Activated CD4-positive, alpha-beta T cell treated with anti-CD3 and anti-CD28 coated beads for 36 hours (primary cell): ENCODE data around the gene SERTM1. TPM values are rescaled to one million over a fixed set of nuclear protein-coding genes. Genes with fewer than 3 reads are reported as not detected.
A peak's percentile ranks its signal among the peaks of the same experiment; 100 is the strongest.

Source experiments
- ATAC-seq: fragments of 200-7000 bp; cut with Tn5 transposase; one replicate; pipeline ENCODE4 v1.10.0; 2021; ENCODE audit warnings: mild to moderate bottlenecking, moderate library complexity
- CTCF ChIA-PET: fragments of 350-600 bp; sonication (Branson Sonifier 250); formaldehyde crosslinking; loops from one replicate; lab custom pipeline; 2021; ENCODE audit warnings: antibody characterized with exemption; lab: Charles Lee
- POLR2A ChIA-PET: fragments of 350-600 bp; sonication (Branson Sonifier 250); formaldehyde crosslinking; loops from one replicate; lab custom pipeline; 2021; ENCODE audit warnings: antibody characterized with exemption, inconsistent platforms; lab: Charles Lee
- DNase-seq: peaks from one replicate; pipeline ENCODE4 v3.0.0-alpha.2; 2020
- H3K27ac Mint-ChIP-seq: one replicate; pipeline ENCODE4 v1.8.0; 2021; ENCODE audit warnings: mixed read lengths
- H3K27me3 Mint-ChIP-seq: one replicate; pipeline ENCODE4 v1.8.0; 2021; ENCODE audit warnings: mixed read lengths
- H3K36me3 Mint-ChIP-seq: one replicate; pipeline ENCODE4 v1.8.0; 2021; ENCODE audit warnings: low read depth, mixed read lengths
- H3K4me1 Mint-ChIP-seq: one replicate; pipeline ENCODE4 v1.8.0; 2021; ENCODE audit warnings: mixed read lengths
- H3K4me3 Mint-ChIP-seq: one replicate; pipeline ENCODE4 v1.8.0; 2021; ENCODE audit warnings: mild to moderate bottlenecking, moderate library complexity, mixed read lengths
- H3K9me3 Mint-ChIP-seq: one replicate; pipeline ENCODE4 v1.8.0; 2021; ENCODE audit warnings: low read depth, mixed read lengths
- intact Hi-C, 2 experiments: fragments of 100-400 bp; cut with DNase I in 1 of 2; cut with micrococcal nuclease in 1 of 2; formaldehyde crosslinking; loops; one replicate each; pipeline versions ENCODE4 v1.14.2 to v1.15.1; 2022 to 2024; cut with DNase I, micrococcal nuclease
- total RNA-seq, 2 experiments: library from RNA; stranded (reverse); gene quantifications; one replicate each; pipeline ENCODE4 v1.2.3, GENCODE V29; 2021

Gene SERTM1
- total RNA-seq, 2 experiments from 2014 or later, result not detected

DNA sequence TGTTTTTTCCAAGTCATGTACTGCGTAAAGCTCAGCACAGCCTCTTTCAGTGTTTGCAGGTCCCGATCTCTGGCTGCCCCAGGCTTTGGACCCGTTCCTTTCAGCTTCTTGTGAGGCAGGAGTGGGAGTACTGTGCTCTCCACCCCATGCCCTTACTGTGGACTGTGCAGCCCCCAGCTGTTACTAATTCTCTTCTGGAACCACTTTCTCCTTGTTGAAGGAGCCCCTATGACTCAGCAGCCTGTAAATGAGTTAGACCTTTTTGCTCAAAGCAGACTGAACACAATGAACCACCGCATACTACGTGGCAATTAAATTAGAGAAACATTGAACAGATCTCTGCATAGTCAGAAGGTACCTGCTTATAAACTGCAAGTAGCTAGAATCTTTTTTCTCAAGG, 39.0 kb downstream of the SERTM1 start:
- CTCF ChIA-PET, result interaction anchor here (3.4 kb wide), 1 partner anchor 22 kb away, joined by 12 read pairs; no protein-coding TSS in a partner anchor

DNA sequence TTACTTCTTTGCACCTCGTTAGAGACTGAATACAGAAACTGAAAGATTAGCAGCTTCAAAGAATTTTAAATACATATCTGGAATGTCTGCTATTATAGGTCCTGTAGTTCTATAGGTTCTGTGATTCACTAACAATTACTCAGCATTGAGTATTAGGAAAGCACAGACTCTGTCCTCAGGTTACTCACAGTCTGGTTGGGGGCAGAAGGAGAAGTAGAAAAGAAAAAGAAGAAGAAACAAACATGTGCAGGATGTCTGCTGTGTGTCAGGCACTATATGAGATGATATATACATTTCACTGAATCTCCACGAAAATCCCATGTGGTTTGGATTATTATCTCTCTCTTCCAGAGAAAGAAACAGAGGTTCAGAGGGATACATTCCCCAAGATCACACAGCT, 40.1 kb downstream of the SERTM1 start:
- POLR2A ChIA-PET, result no interaction called here
- ATAC-seq (no peak), DNase-seq (no peak)
- H3K27ac Mint-ChIP-seq, result no peak overlapping the region
- intact Hi-C loops, result no loop called here
- H3K36me3 Mint-ChIP-seq, result no peaks in the 10 kb centered on the region
- no peaks in the 10 kb centered on the region for H3K4me1 Mint-ChIP-seq
- H3K4me3 Mint-ChIP-seq, result no peak overlapping the region
- H3K9me3 Mint-ChIP-seq, result no peaks in the 10 kb centered on the region
- CTCF ChIA-PET, result interaction anchor here (3.4 kb wide), 1 partner anchor 21 kb away, joined by 12 read pairs; no protein-coding TSS in a partner anchor
- peaks cover 25% of the 10 kb centered on the region for H3K27me3 Mint-ChIP-seq

More for the DNA sequence above, 39.0 kb downstream of the SERTM1 start:
- Mint-ChIP-seq H3K36me3 (no peaks in the 10 kb centered on the region), H3K27ac (no peak overlapping the region), H3K4me3 (no peak overlapping the region), H3K27me3 (peaks cover 18% of the 10 kb centered on the region), H3K4me1 (no peaks in the 10 kb centered on the region), H3K9me3 (peaks cover 1% of the 10 kb centered on the region)
- intact Hi-C loops, result no loop called here
- no peak for DNase-seq
- POLR2A ChIA-PET, result no interaction called here
- no peak for ATAC-seq

DNA sequence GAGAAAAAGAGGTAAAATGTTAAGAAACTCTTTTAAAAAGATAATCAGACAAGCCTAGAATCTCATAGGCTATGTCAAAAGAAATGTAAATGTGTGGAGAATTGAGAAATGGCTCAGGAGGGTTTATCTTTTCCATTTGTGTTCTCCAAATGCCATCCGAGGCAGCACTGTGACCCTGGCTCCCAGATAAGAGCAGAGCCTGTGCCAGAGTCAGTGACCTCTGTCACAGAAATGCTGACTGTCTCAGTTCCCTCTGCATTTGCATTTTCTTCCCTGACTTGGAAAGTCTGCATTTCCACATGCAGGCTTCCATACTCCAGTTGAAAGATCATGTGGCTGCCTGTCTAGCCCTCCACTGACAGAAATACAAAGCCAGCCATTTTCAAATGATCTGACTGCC, 42.0 kb downstream of the SERTM1 start:
- Mint-ChIP-seq H3K36me3 (no peaks in the 10 kb centered on the region), H3K9me3 (no peaks in the 10 kb centered on the region), H3K27ac (no peak overlapping the region), H3K4me3 (no peak overlapping the region), H3K4me1 (no peaks in the 10 kb centered on the region), H3K27me3 (peaks cover 27% of the 10 kb centered on the region)
- ChIA-PET CTCF (no interaction called here), POLR2A (no interaction called here)
- no peak for DNase-seq
- no peak for ATAC-seq
- intact Hi-C loops, result no loop called here

DNA sequence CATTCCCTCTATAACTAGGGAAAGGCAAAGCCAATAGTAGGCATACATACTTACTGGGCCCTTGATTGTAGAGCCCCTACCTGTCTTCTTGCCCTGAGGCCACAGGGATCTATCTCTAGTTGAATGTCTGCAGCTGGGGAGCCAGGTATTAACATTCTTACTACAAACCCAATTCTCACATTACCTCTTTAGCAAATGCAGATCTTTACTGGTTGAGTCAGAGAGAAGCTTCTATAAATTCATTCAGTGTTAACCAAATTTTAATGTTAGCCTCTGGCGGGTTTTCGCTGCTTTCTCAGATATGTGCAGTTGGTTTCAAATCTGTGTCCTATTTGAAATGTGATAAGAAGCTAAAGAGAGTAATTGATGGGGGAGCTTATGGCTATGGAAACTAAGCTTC, 43.2 kb downstream of the SERTM1 start:
- ATAC-seq, result no peak
- intact Hi-C loops, result no loop called here
- ChIA-PET POLR2A (no interaction called here), CTCF (interaction anchor here (1.5 kb wide), 1 partner anchor 19 kb away, joined by 7 read pairs; no protein-coding TSS in a partner anchor)
- Mint-ChIP-seq H3K4me1 (no peaks in the 10 kb centered on the region), H3K36me3 (no peaks in the 10 kb centered on the region), H3K27me3 (peaks cover 28% of the 10 kb centered on the region), H3K27ac (no peak overlapping the region), H3K9me3 (no peaks in the 10 kb centered on the region), H3K4me3 (no peak overlapping the region)
- no peak for DNase-seq

DNA sequence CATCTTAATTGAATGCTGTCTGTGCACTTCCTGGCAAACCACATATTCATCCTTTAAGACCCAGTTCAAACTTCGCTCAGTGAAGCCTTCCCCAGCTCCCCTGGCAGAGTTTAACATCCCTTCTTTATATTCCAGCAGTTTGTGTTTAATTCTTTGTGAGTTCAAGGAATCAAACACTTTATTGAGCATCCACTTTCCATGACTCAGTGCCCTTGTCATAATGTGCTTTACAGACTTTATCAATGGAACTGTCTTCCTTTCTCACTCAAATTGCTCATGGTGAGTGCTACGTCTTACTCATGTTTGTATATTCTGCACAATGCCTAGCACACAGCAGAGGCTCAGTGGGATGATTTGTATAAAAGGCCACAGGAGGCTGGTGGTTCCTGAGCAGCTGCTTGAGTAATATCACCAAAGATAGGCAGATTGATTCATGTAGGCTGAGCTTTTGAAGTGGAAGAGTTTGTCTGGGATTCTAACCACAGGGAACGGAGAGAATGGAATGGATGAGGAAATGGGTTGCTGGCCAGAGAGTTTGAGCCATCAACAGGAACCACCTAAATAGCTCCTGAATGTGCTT, 44.2 kb downstream of the SERTM1 start:
- H3K4me1 Mint-ChIP-seq, result no peaks in the 10 kb centered on the region
- ChIA-PET CTCF (interaction anchor here (1.5 kb wide), 1 partner anchor 18 kb away, joined by 7 read pairs; no protein-coding TSS in a partner anchor), POLR2A (no interaction called here)
- peaks cover 26% of the 10 kb centered on the region for H3K27me3 Mint-ChIP-seq
- no peak overlapping the region for H3K4me3 Mint-ChIP-seq
- DNase-seq (no peak), ATAC-seq (no peak)
- intact Hi-C loops, result no loop called here
- no peaks in the 10 kb centered on the region for H3K9me3 Mint-ChIP-seq
- H3K36me3 Mint-ChIP-seq, result no peaks in the 10 kb centered on the region
- H3K27ac Mint-ChIP-seq, result no peak overlapping the region

DNA sequence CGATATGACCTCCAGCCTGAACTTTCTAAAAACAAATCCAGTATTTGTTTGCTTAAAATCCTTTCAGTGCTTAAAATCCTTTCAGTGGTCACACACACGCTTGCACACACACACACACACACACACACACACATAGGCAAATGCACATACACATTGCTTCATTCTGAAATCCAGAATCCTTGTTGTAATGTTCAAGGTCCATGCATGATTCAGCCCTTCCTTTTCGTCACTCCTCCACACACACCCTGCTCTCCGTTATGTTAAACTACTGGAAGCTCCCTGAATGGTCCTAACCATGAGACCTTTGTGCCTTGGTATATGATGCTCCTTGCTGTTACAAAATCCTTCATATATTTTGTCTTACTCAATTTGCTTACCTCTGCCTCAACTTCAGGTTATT, 44.9 kb downstream of the SERTM1 start:
- intact Hi-C loops, result no loop called here
- ATAC-seq, result no peak
- Mint-ChIP-seq H3K27me3 (peaks cover 26% of the 10 kb centered on the region), H3K36me3 (no peaks in the 10 kb centered on the region), H3K9me3 (no peaks in the 10 kb centered on the region), H3K4me1 (no peaks in the 10 kb centered on the region), H3K4me3 (no peak overlapping the region), H3K27ac (no peak overlapping the region)
- no peak for DNase-seq
- CTCF ChIA-PET, result no interaction called here
- POLR2A ChIA-PET, result no interaction called here

DNA sequence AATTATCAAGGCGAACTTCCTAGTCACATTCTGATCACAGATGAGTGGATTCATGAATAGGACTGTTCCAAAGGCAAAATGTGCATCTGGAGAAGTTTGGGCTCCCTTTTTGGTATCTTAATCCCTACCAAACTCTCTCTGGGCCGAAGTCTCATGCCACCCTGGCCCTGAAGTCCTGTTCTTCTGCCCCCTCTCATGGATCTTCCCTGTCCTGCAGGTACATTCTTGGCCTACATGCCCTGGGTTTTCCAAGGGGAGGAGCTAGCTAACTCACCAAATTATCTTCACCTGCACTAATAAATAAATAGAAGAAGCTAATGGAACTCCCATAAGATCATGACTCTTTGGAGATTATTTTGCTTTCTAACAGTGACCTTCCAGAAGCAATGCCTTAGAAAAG, 50.3 kb downstream of the SERTM1 start:
- H3K4me3 Mint-ChIP-seq, result no peak overlapping the region
- no peaks in the 10 kb centered on the region for H3K36me3 Mint-ChIP-seq
- peaks cover 11% of the 10 kb centered on the region for H3K27me3 Mint-ChIP-seq
- H3K9me3 Mint-ChIP-seq, result no peaks in the 10 kb centered on the region
- ChIA-PET CTCF (interaction anchor here (2.5 kb wide), 1 partner anchor 12 kb away, joined by 8 read pairs; no protein-coding TSS in a partner anchor), POLR2A (no interaction called here)
- ATAC-seq (no peak), DNase-seq (no peak)
- no peaks in the 10 kb centered on the region for H3K4me1 Mint-ChIP-seq
- intact Hi-C loops, result no loop called here
- no peak overlapping the region for H3K27ac Mint-ChIP-seq

DNA sequence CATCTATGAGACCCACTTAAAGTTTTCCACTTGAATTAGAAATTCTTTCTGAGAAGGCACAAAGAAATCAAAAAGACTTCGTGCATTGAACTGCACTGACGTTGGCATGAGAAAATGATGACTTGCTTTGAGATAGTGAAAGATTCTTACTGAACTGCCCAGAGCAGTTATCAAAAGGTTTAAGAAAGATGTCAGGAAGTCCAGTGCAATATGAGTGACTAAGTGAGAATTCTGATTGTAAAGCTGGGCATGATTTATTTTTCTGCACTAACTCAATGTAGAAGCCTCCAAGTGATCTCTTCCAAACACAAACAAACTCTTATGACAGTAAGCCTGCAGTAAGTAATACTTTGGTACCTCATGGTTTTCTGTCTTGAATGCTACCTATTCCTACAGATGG, 52.1 kb downstream of the SERTM1 start:
- intact Hi-C loops, result no loop called here
- Mint-ChIP-seq H3K9me3 (no peaks in the 10 kb centered on the region), H3K27me3 (peaks cover 9% of the 10 kb centered on the region), H3K36me3 (no peaks in the 10 kb centered on the region), H3K27ac (no peak overlapping the region), H3K4me1 (no peaks in the 10 kb centered on the region), H3K4me3 (no peak overlapping the region)
- DNase-seq, result no peak
- ChIA-PET POLR2A (no interaction called here), CTCF (no interaction called here)
- ATAC-seq, result no peak

DNA sequence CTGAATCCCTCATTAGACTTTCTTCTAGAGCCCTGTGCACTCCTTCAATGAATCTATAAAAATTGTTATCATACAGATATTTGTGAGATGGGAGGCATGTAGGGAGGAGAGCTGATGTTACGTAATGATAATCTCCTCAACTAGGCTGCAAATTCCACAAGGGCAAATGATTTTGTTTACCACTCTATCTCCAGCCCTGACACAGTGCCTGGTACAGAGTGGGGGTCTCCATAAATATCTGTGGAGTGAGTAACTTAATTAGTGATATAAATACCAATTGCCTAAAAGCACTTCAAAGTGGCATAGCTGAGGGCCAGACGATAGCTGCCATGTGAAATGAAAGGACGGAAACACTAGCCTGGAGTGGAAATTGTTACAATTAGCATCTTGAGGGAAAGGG, 54.2 kb downstream of the SERTM1 start:
- Mint-ChIP-seq H3K9me3 (no peaks in the 10 kb centered on the region), H3K27ac (no peak overlapping the region), H3K4me3 (no peak overlapping the region), H3K4me1 (no peaks in the 10 kb centered on the region), H3K27me3 (peaks cover 2% of the 10 kb centered on the region), H3K36me3 (no peaks in the 10 kb centered on the region)
- ATAC-seq, result no peak
- no peak for DNase-seq
- intact Hi-C loops, result no loop called here
- CTCF ChIA-PET, result interaction anchor here (1.5 kb wide), 1 partner anchor 8 kb away, joined by 5 read pairs; no protein-coding TSS in a partner anchor
- POLR2A ChIA-PET, result no interaction called here

DNA sequence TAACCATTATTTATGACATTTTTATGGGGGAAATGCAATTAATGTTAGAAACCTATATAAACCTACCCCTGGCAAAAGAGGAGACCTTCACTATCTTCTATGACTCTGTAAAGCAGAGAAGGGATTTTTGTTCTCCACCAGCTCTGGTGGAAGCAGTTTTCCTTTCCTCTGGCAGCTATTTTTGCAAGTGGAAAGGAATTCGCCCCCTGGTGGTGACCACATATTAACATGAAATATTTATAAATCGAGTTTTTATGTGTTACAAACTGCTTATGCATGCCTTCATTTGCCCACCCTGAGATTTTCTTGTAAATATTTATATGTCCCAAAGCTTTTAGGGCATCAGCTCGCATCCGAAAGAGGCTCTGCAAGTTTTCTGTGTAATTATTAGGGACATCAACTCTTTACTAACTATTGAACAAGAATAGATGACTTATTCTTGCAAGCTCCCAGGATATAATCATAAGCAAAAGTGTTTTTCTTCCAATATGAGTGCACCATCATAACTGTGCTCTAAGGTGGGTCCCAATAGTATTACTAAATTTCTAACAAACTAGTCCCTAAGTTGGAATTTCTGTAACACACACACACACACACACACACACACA, 62.4 kb downstream of the SERTM1 start:
- H3K4me3 Mint-ChIP-seq, result no peak overlapping the region
- H3K4me1 Mint-ChIP-seq, result no peaks in the 10 kb centered on the region
- peak; percentile 57 for DNase-seq
- no peak overlapping the region for H3K27ac Mint-ChIP-seq
- no peaks in the 10 kb centered on the region for H3K36me3 Mint-ChIP-seq
- intact Hi-C loops, result loop anchor here (1.0 to 10.0 kb wide), 5 partner anchors 281 to 454 kb away; partner anchors contain the start of gene SPART (in 2 of the 2)
- POLR2A ChIA-PET, result no interaction called here
- no peak for ATAC-seq
- CTCF ChIA-PET, result interaction anchor here (0.7 to 3.6 kb wide), 18 partner anchors 9 to 758 kb away, joined by 3 to 30 read pairs (median 5); no protein-coding TSS in a partner anchor
- H3K9me3 Mint-ChIP-seq, result no peaks in the 10 kb centered on the region
- peaks cover 5% of the 10 kb centered on the region for H3K27me3 Mint-ChIP-seq

DNA sequence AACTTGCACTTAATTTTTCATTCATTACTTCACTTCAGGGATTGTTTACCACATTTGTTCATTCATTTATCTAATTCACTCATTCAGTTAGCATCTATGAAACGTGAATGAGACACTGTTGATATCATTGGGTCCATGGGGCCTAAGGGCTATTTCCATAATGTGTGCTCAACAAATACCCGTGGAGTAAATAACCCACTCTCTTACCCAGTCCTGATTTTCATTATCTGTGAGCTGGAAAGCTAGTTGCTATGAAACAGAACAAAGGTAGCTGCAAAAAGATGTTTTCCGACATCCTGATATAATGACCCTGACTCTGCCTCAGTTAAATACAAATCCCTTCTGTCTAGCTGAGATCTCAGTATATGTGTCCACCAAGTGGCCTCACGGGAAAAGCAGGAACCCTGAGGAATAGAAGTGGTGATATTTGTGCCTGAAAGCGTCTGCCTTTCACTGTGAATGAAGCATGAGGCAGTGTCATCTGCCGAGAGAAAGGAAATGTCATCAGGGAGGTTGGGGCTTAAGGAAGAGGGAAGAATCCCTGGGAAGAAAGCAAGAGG, 63.8 kb downstream of the SERTM1 start:
- H3K4me1 Mint-ChIP-seq, result no peaks in the 10 kb centered on the region
- H3K27me3 Mint-ChIP-seq, result peaks cover 5% of the 10 kb centered on the region
- no peaks in the 10 kb centered on the region for H3K9me3 Mint-ChIP-seq
- no peak overlapping the region for H3K27ac Mint-ChIP-seq
- no peak overlapping the region for H3K4me3 Mint-ChIP-seq
- intact Hi-C loops, result loop anchor here (2.0 to 10.0 kb wide), 3 partner anchors 283 to 455 kb away; no protein-coding TSS in a partner anchor
- ATAC-seq (no peak), DNase-seq (no peak)
- CTCF ChIA-PET, result interaction anchor here (0.7 to 3.6 kb wide), 5 partner anchors 8 to 391 kb away, joined by 3 to 30 read pairs (median 3); no protein-coding TSS in a partner anchor
- no peaks in the 10 kb centered on the region for H3K36me3 Mint-ChIP-seq
- POLR2A ChIA-PET, result no interaction called here
